ENCODE measurements around the gene LLGL1.

DNA sequence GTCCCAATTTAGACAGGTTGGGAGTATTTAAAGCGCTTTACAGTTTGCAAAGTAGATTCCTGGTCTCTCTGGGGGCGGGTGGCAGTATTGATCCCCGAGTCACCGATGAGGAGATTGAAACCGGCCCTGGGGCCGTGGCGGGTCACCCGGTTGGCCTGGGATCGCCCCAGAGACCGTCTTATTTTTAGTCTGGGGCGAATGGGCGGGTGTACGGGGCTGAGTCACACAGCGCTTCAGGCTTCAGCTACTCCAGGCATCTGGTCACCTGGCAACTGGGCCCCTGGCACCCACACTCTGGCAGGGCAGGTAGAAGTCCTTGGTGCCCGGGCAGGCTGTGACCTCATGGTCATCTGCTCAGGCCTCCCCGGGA lies 35.7 kb downstream of the LLGL1 start:
- no peak for TF ChIP-seq POLR2A (IDR thresholded peaks at IDR 0.05; ENCODE audit: low read depth, low read length)
- TF ChIP-seq POLR2AphosphoS5 (IDR thresholded peaks at IDR 0.05; ENCODE audit: insufficient read depth, low read depth, low read length) = no peak
- TF ChIP-seq, protein P1, sequence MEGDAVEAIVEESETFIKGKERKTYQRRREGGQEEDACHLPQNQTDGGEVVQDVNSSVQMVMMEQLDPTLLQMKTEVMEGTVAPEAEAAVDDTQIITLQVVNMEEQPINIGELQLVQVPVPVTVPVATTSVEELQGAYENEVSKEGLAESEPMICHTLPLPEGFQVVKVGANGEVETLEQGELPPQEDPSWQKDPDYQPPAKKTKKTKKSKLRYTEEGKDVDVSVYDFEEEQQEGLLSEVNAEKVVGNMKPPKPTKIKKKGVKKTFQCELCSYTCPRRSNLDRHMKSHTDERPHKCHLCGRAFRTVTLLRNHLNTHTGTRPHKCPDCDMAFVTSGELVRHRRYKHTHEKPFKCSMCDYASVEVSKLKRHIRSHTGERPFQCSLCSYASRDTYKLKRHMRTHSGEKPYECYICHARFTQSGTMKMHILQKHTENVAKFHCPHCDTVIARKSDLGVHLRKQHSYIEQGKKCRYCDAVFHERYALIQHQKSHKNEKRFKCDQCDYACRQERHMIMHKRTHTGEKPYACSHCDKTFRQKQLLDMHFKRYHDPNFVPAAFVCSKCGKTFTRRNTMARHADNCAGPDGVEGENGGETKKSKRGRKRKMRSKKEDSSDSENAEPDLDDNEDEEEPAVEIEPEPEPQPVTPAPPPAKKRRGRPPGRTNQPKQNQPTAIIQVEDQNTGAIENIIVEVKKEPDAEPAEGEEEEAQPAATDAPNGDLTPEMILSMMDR (IDR thresholded peaks at IDR 0.05; ENCODE audit: extremely low read depth in 1 of 2, insufficient read depth in 1 of 2, low read depth in 1 of 2, low read length in 2 of 2) = no peak
- no peak for TF ChIP-seq EZH2 (IDR thresholded peaks at IDR 0.05; ENCODE audit: borderline replicate concordance, low read depth, low read length, severe bottlenecking)
- TF ChIP-seq GATA2 (IDR thresholded peaks at IDR 0.05; ENCODE audit: insufficient read depth, insufficient read length, low read depth, low read length) = no peak
- TF ChIP-seq, protein P2, sequence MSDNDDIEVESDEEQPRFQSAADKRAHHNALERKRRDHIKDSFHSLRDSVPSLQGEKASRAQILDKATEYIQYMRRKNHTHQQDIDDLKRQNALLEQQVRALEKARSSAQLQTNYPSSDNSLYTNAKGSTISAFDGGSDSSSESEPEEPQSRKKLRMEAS (IDR thresholded peaks at IDR 0.05; ENCODE audit: insufficient read depth, insufficient read length) = no peak
- TF ChIP-seq MYC (IDR thresholded peaks at IDR 0.05; ENCODE audit: low read depth, low read length) = no peak
- TF ChIP-seq JUN (IDR thresholded peaks at IDR 0.05; ENCODE audit: borderline replicate concordance, insufficient read depth, insufficient read length, low read depth) = no peak
- no peak for TF ChIP-seq FOS (IDR thresholded peaks at IDR 0.05; ENCODE audit: borderline replicate concordance, insufficient read depth, low read length)
